Keratinocyte (primary cell): Measurements from ENCODE around the gene UMAD1. TPM values are rescaled to one million over a fixed set of nuclear protein-coding genes. Genes with fewer than 3 reads are reported as not detected.

Source experiments
- DNase-seq: peaks from one replicate; pipeline ENCODE4 v3.0.0-alpha.2; 2011; ENCODE audit warnings: low read depth, missing footprints, low spot score
- FAIRE-seq: peaks from 2 replicates; lab custom pipeline; 2011; peaks lifted over from hg19 to GRCh38; lab: Jason Lieb, UNC
- H2AFZ ChIP-seq: 2 replicates; pipeline ENCODE4 v1.6.0; 2012; ENCODE audit warnings: low read length, control low read depth, inconsistent platforms; ENCODE audit not compliant: control insufficient read depth
- H3K27ac ChIP-seq: 2 replicates; pipeline ENCODE4 v1.5.1; 2011; ENCODE audit warnings: low read length; ENCODE audit not compliant: control insufficient read depth, insufficient read depth
- H3K27me3 ChIP-seq: 3 replicates; pipeline ENCODE4 v1.6.0; 2011; ENCODE audit warnings: low read length; ENCODE audit not compliant: control insufficient read depth, insufficient read depth; ENCODE audit errors: extremely low read depth
- H3K36me3 ChIP-seq, 2 experiments: 2 replicates in 1 of 2; 3 replicates in 1 of 2; pipeline ENCODE4 v1.5.1; 2011; ENCODE audit warnings: low read length in 2 of 2, mild to moderate bottlenecking in 1 of 2; ENCODE audit not compliant: control insufficient read depth in 2 of 2, insufficient read depth in 2 of 2; ENCODE audit errors: extremely low read depth in 1 of 2
- H3K4me1 ChIP-seq: 3 replicates; pipeline ENCODE4 v1.5.1; 2011; ENCODE audit warnings: low read length; ENCODE audit not compliant: control insufficient read depth, insufficient read depth; ENCODE audit errors: extremely low read depth
- H3K4me2 ChIP-seq: 3 replicates; pipeline ENCODE4 v1.6.0; 2011; ENCODE audit warnings: low read depth, low read length; ENCODE audit not compliant: control insufficient read depth, insufficient read depth; ENCODE audit errors: extremely low read depth
- H3K4me3 ChIP-seq, 3 experiments: fragments of 200-600 bp in 1 of 3; sonication (generic) in 1 of 3; 2 replicates in 2 of 3; 3 replicates in 1 of 3; pipeline ENCODE4 v1.5.1; 2011 to 2016; ENCODE audit warnings: low read length in 3 of 3, mild to moderate bottlenecking in 3 of 3, control low read depth in 2 of 3, inconsistent platforms in 1 of 3, low read depth in 1 of 3, mixed read lengths in 1 of 3, mixed run types in 1 of 3, moderate library complexity in 1 of 3; ENCODE audit not compliant: control insufficient read depth in 2 of 3, insufficient read depth in 2 of 3; ENCODE audit errors: extremely low read depth in 1 of 3
- H3K79me2 ChIP-seq: 2 replicates; pipeline ENCODE4 v1.6.0; 2012; ENCODE audit warnings: low read length; ENCODE audit not compliant: control insufficient read depth, insufficient read depth
- H3K9ac ChIP-seq: 3 replicates; pipeline ENCODE4 v1.6.0; 2011; ENCODE audit warnings: low read length; ENCODE audit not compliant: control insufficient read depth, insufficient read depth; ENCODE audit errors: extremely low read depth
- H3K9me1 ChIP-seq: 3 replicates; pipeline ENCODE4 v1.6.0; 2011; ENCODE audit warnings: low read length; ENCODE audit not compliant: control insufficient read depth, insufficient read depth; ENCODE audit errors: extremely low read depth
- H3K9me3 ChIP-seq: 2 replicates; pipeline ENCODE4 v1.5.1; 2012; ENCODE audit warnings: low read depth, low read length; ENCODE audit not compliant: control insufficient read depth
- H4K20me1 ChIP-seq: 3 replicates; pipeline ENCODE4 v1.6.0; 2011; ENCODE audit warnings: low read length; ENCODE audit not compliant: control insufficient read depth, insufficient read depth; ENCODE audit errors: extremely low read depth
- EZH2 ChIP-seq: IDR thresholded peaks from one replicate; pipeline ENCODE4 v1.6.1; 2012; ENCODE audit warnings: inconsistent platforms, mild to moderate bottlenecking, low read length, moderate library complexity
- dilution Hi-C: fragments of 300-500 bp; cut with MboI; formaldehyde crosslinking; loops from one replicate; pipeline ENCODE4 v1.7.0; 2020; ENCODE audit warnings: low sequenced_read_pairs; ENCODE audit not compliant: extremely low pct_ligation_motif_present
- polyA plus RNA-seq, 5 experiments: library from polyadenylated mRNA; depleted of rRNA in 3 of 5; stranded (reverse) in 3 of 5; stranded (forward) in 1 of 5; unstranded in 1 of 5; fragments of >200 nt; gene quantifications; 1 replicate in 1 of 5; 2 replicates in 3 of 5; 3 replicates in 1 of 5; pipeline versions ENCODE4 v1.2.1 to v1.2.3, GENCODE V29; 2011 to 2012; ENCODE audit warnings: missing spikeins in 2 of 5, low read depth in 1 of 5, low replicate concordance in 1 of 5
- TF ChIP-seq, protein P1 (sequence below), 3 experiments: IDR thresholded peaks in 1 of 3; conservative IDR thresholded peaks in 1 of 3; optimal IDR thresholded peaks in 1 of 3; 2 replicates in 2 of 3; 3 replicates in 1 of 3; pipeline versions ENCODE3 to v1.5.1; 2011; ENCODE audit warnings: low read length in 3 of 3, mild to moderate bottlenecking in 3 of 3, moderate library complexity in 2 of 3, control low read depth in 1 of 3, inconsistent platforms in 1 of 3; ENCODE audit not compliant: insufficient read depth in 2 of 3; ENCODE audit errors: extremely low read depth in 1 of 3

Gene UMAD1
- polyA plus RNA-seq, 1 donor (not counting 4 experiments of a cell fraction or from before 2014, with no cell fraction given): 18.2 TPM

DNA sequence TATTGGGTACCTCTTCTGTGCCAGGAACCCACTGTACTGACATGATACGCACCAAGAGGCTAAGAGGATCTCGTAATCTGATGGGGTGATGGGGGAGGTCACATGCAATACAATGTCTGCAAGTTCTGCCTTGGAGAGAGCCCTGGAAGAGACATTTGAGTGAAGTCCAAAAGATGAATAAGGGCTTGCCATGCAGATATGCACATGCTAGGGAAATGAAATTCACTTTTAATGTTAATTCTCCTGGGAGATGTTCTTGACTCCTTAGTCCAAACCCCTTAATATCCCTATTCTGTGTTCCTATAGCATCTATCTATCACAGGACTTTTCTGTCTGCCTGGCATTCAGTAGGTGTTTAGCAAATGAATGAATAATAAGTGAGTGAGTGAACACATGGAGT lies 274.0 kb downstream of the UMAD1 start:
- H3K9me3 ChIP-seq: no peaks in the 10 kb centered on the region
- H3K4me3 ChIP-seq: no peak overlapping the region
- no peaks in the 10 kb centered on the region for H4K20me1 ChIP-seq
- H3K4me2 ChIP-seq: no peak overlapping the region
- no peak overlapping the region for H3K9ac ChIP-seq
- no peak overlapping the region for H3K27ac ChIP-seq
- no peaks in the 10 kb centered on the region for H3K36me3 ChIP-seq
- TF ChIP-seq, protein P1, sequence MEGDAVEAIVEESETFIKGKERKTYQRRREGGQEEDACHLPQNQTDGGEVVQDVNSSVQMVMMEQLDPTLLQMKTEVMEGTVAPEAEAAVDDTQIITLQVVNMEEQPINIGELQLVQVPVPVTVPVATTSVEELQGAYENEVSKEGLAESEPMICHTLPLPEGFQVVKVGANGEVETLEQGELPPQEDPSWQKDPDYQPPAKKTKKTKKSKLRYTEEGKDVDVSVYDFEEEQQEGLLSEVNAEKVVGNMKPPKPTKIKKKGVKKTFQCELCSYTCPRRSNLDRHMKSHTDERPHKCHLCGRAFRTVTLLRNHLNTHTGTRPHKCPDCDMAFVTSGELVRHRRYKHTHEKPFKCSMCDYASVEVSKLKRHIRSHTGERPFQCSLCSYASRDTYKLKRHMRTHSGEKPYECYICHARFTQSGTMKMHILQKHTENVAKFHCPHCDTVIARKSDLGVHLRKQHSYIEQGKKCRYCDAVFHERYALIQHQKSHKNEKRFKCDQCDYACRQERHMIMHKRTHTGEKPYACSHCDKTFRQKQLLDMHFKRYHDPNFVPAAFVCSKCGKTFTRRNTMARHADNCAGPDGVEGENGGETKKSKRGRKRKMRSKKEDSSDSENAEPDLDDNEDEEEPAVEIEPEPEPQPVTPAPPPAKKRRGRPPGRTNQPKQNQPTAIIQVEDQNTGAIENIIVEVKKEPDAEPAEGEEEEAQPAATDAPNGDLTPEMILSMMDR (optimal IDR thresholded peaks at IDR 0.05 in 1 of 3, IDR thresholded peaks at IDR 0.05 in 1 of 3, conservative IDR thresholded peaks at IDR 0.05 in 1 of 3; ENCODE audit: extremely low read depth in 1 of 3, insufficient read depth in 2 of 3, low read length in 3 of 3): no peak
- no peak for TF ChIP-seq EZH2
- dilution Hi-C loops: no loop called here
- H3K9me1 ChIP-seq: no peaks in the 10 kb centered on the region
- H2AFZ ChIP-seq: no peak overlapping the region
- H3K4me1 ChIP-seq: no peaks in the 10 kb centered on the region
- FAIRE-seq (no peak), DNase-seq (no peak)
- no peaks in the 10 kb centered on the region for H3K27me3 ChIP-seq
- no peaks in the 10 kb centered on the region for H3K79me2 ChIP-seq

DNA sequence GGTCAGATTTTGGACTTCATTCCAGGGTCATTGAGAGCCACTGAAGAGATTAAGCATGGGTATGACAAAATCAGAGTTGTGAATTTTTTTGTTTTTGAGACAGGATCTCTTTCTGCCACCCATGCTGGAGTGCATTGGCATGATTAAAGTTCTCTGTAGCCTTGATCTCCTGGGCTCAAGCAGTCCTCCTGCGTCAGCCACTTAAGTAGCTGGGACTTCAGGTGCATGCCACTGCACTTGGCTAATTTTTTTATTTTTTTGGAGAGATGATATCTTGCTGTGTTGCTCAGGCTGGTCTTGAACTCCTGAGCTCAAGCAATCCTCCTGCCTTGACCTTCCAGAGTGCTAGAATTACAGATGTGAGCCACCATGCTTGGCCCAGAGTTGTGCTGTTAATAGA lies 275.5 kb downstream of the UMAD1 start:
- Histone ChIP-seq H3K36me3 (no peaks in the 10 kb centered on the region), H3K9me3 (no peaks in the 10 kb centered on the region), H4K20me1 (no peaks in the 10 kb centered on the region), H3K9me1 (no peaks in the 10 kb centered on the region), H3K27ac (no peak overlapping the region), H3K27me3 (no peaks in the 10 kb centered on the region), H3K4me3 (no peak overlapping the region), H2AFZ (no peak overlapping the region), H3K9ac (no peak overlapping the region), H3K4me2 (no peak overlapping the region), H3K79me2 (no peaks in the 10 kb centered on the region), H3K4me1 (no peaks in the 10 kb centered on the region)
- FAIRE-seq (no peak), DNase-seq (no peak)
- dilution Hi-C loops: no loop called here
- TF ChIP-seq EZH2: no peak
- TF ChIP-seq, protein P1 (optimal IDR thresholded peaks at IDR 0.05 in 1 of 3, IDR thresholded peaks at IDR 0.05 in 1 of 3, conservative IDR thresholded peaks at IDR 0.05 in 1 of 3; ENCODE audit: extremely low read depth in 1 of 3, insufficient read depth in 2 of 3, low read length in 3 of 3): no peak
